Measurements from ENCODE around the gene MRTFB. TPM values are rescaled to one million over a fixed set of nuclear protein-coding genes. Genes with fewer than 3 reads are reported as not detected.

The MRTFB gene
- total RNA-seq, 1 experiment from 2014 or later = 90.5 TPM

- in situ Hi-C loops (cut with HindIII; ENCODE audit: low pct_unique_long_range_greater_than_20kb, low sequenced_read_pairs) = no loop called here
- Histone ChIP-seq H3K27ac (ENCODE audit: low read length) (no peak overlapping the region), H3K27me3 (ENCODE audit: control insufficient read depth, insufficient read depth, low read length) (no peaks in the 10 kb centered on the region), H3K4me3 (ENCODE audit: low read depth in 2 of 2, low read length in 2 of 2) (no peak overlapping the region), H3K4me1 (ENCODE audit: control insufficient read depth, insufficient read depth, low read length) (peaks cover 19% of the 10 kb centered on the region), H3K9me3 (ENCODE audit: control insufficient read depth, insufficient read depth, low read depth, low read length) (no peaks in the 10 kb centered on the region), H3K36me3 (ENCODE audit: control insufficient read depth, insufficient read depth, low read length) (no peaks in the 10 kb centered on the region)
- POLR2A ChIA-PET = no interaction called here
- DNase-seq (ENCODE audit: low read depth, low spot score) = no peak
- TF ChIP-seq TCF7L2 (IDR thresholded peaks at IDR 0.05; ENCODE audit: low read depth, low read length) (no peak), SIN3A (IDR thresholded peaks at IDR 0.05; ENCODE audit: borderline replicate concordance, insufficient read depth, low read depth, low read length) (no peak), REST (IDR thresholded peaks at IDR 0.05; ENCODE audit: insufficient read depth in 1 of 2, low read depth in 2 of 2, low read length in 1 of 2) (no peak), POLR2AphosphoS5 (IDR thresholded peaks at IDR 0.05; ENCODE audit: low read depth, low read length) (no peak)
- TF ChIP-seq, protein P1, sequence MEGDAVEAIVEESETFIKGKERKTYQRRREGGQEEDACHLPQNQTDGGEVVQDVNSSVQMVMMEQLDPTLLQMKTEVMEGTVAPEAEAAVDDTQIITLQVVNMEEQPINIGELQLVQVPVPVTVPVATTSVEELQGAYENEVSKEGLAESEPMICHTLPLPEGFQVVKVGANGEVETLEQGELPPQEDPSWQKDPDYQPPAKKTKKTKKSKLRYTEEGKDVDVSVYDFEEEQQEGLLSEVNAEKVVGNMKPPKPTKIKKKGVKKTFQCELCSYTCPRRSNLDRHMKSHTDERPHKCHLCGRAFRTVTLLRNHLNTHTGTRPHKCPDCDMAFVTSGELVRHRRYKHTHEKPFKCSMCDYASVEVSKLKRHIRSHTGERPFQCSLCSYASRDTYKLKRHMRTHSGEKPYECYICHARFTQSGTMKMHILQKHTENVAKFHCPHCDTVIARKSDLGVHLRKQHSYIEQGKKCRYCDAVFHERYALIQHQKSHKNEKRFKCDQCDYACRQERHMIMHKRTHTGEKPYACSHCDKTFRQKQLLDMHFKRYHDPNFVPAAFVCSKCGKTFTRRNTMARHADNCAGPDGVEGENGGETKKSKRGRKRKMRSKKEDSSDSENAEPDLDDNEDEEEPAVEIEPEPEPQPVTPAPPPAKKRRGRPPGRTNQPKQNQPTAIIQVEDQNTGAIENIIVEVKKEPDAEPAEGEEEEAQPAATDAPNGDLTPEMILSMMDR (IDR thresholded peaks at IDR 0.05) = no peak
- no TSS peak for BruUV-seq (replicated peaks)
- ATAC-seq = no peak
- intact Hi-C loops (cut with micrococcal nuclease; ENCODE audit: unreplicated experiment) = no loop called here
- CTCF ChIA-PET = no interaction called here
These were observed 38.1 kb downstream of the MRTFB start for GRCh38 chr16:14109077-14109775.

GRCh38 chr16:14109782-14110727, 38.9 kb downstream of the MRTFB start:
- Histone ChIP-seq H3K9me3 (ENCODE audit: control insufficient read depth, insufficient read depth, low read depth, low read length) (no peaks in the 10 kb centered on the region), H3K27me3 (ENCODE audit: control insufficient read depth, insufficient read depth, low read length) (no peaks in the 10 kb centered on the region), H3K36me3 (ENCODE audit: control insufficient read depth, insufficient read depth, low read length) (no peaks in the 10 kb centered on the region), H3K27ac (ENCODE audit: low read length) (no peak overlapping the region), H3K4me1 (ENCODE audit: control insufficient read depth, insufficient read depth, low read length) (peaks cover 19% of the 10 kb centered on the region), H3K4me3 (ENCODE audit: low read depth in 2 of 2, low read length in 2 of 2) (no peak overlapping the region)
- no peak for DNase-seq (ENCODE audit: low read depth, low spot score)
- POLR2A ChIA-PET = no interaction called here
- TF ChIP-seq TCF7L2 (IDR thresholded peaks at IDR 0.05; ENCODE audit: low read depth, low read length) = no peak
- TF ChIP-seq POLR2AphosphoS5 (IDR thresholded peaks at IDR 0.05; ENCODE audit: low read depth, low read length) = no peak
- no peak for TF ChIP-seq REST (IDR thresholded peaks at IDR 0.05; ENCODE audit: insufficient read depth in 1 of 2, low read depth in 2 of 2, low read length in 1 of 2)
- TF ChIP-seq SIN3A (IDR thresholded peaks at IDR 0.05; ENCODE audit: borderline replicate concordance, insufficient read depth, low read depth, low read length) = no peak
- TF ChIP-seq, protein P1 (IDR thresholded peaks at IDR 0.05) = no peak
- BruUV-seq (replicated peaks) = no TSS peak
- CTCF ChIA-PET = no interaction called here
- in situ Hi-C loops (cut with HindIII; ENCODE audit: low pct_unique_long_range_greater_than_20kb, low sequenced_read_pairs) = loop anchor here (5.0 kb wide), 1 partner anchor 52 kb away; no protein-coding TSS in a partner anchor
- ATAC-seq = no peak
- intact Hi-C loops (cut with micrococcal nuclease; ENCODE audit: unreplicated experiment) = no loop called here
